ENCODE data around the gene ZDHHC9.

The ZDHHC9 gene

DNA sequence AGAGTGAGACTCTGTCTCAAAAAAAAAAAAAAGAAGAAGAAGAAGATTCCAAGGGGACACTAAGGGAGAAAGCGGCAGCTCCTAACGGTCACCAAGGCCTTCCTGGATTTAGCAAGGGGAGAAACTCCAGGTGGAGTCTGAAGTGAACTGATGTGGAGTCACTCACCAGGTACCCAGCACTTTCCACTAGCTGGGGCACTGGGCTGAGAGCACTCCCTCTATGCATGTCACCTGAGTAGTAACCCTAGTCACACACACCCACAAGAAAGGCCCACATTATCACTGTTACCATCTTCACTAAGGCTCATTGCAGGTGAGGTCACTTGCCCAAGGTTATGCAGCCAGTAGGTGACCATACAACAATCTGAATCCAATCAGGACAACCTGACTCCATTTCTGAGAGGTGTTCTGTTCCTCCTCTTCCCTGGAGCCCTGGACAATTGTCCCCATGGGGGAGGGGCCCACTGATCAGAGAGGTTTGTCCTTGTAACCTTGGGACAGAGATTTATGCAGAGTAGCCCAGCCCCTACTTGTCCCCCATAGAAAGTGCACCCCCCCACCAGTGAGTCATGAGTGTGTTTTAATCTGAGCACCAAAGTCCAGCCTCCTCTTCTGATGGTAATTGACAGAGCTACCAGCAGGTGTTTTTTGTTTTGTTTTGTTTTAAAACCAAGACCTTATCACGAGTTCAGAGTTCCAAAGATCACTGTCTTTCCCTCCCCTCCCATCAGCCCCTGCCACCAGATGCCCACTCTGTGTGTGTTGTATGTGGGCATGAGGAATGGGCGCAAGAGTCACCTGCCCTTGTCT lies 69.8 kb downstream of the ZDHHC9 start:
- TF ChIP-seq, protein P1, sequence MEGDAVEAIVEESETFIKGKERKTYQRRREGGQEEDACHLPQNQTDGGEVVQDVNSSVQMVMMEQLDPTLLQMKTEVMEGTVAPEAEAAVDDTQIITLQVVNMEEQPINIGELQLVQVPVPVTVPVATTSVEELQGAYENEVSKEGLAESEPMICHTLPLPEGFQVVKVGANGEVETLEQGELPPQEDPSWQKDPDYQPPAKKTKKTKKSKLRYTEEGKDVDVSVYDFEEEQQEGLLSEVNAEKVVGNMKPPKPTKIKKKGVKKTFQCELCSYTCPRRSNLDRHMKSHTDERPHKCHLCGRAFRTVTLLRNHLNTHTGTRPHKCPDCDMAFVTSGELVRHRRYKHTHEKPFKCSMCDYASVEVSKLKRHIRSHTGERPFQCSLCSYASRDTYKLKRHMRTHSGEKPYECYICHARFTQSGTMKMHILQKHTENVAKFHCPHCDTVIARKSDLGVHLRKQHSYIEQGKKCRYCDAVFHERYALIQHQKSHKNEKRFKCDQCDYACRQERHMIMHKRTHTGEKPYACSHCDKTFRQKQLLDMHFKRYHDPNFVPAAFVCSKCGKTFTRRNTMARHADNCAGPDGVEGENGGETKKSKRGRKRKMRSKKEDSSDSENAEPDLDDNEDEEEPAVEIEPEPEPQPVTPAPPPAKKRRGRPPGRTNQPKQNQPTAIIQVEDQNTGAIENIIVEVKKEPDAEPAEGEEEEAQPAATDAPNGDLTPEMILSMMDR (IDR thresholded peaks at IDR 0.05; ENCODE audit: low read depth, low read length), result no peak
- peak overlapping the region; percentile 81; the same call in 1 of the 2 replicates for H3K9ac ChIP-seq (ENCODE audit: low read length)
- H3K4me3 ChIP-seq (ENCODE audit: low read length), result 0 out of 2 replicates have a peak overlapping the region, but pooled peaks have one; percentile 32

DNA sequence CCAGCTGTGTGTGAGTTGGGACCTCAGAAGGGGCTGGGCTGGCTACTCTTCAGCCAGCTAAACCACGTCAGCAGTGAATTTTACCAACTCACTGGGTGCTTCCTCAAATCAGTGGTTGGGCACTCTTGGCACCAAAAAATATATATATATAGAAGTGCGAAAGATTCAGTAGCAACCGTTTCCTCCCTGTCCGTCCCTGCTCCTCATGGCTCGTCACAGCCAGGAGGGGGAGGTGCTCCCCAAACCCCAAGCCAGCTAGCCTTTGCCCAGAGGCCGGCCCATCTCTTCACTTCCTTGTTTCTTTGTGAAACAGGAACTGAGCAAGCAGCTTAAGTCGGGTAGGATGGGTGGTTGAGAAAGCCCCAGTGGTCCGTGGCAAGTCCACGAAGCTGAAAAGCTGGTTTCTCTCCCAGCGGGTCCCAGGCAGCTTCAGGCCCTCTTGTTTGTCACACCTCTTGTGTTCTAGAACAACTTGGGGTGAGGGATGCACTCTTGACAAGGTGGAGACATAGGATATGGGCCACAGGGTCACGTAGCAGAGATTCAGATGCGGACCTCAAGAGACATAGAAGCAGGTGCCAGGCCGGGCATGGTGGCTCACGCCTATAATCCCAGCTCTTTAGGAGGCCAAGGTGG lies 70.8 kb downstream of the ZDHHC9 start:
- no peaks in the 10 kb centered on the region for H4K20me1 ChIP-seq (ENCODE audit: insufficient read depth, low read length)
- no peak overlapping the region for H2AFZ ChIP-seq (ENCODE audit: low read depth, low read length)
- H3K9ac ChIP-seq (ENCODE audit: low read length), result peak overlapping the region; percentile 81
- H3K27me3 ChIP-seq (ENCODE audit: low read depth, low read length), result no peaks in the 10 kb centered on the region
- peak overlapping the region; percentile 84 for H3K4me2 ChIP-seq (ENCODE audit: low read length)
- peak overlapping the region; percentile 100 for H3K27ac ChIP-seq (ENCODE audit: low read length)
- peaks cover 5% of the 10 kb centered on the region for H3K79me2 ChIP-seq (ENCODE audit: low read length)
- H3K4me3 ChIP-seq (ENCODE audit: low read length), result peak overlapping the region; percentile 32; the same call in 1 of the 2 replicates
- peaks cover 77% of the 10 kb centered on the region for H3K4me1 ChIP-seq (ENCODE audit: low read length)
- no peaks in the 10 kb centered on the region for H3K36me3 ChIP-seq (replicated peaks; ENCODE audit: low read depth, low read length)
- TF ChIP-seq, protein P1 (IDR thresholded peaks at IDR 0.05; ENCODE audit: low read depth, low read length), result 0 out of 2 replicates have a peak, but pooled peaks have one; percentile 10
- TF ChIP-seq EZH2phosphoT487 (IDR thresholded peaks at IDR 0.05; ENCODE audit: low read depth), result no peak
- no peaks in the 10 kb centered on the region for H3K9me3 ChIP-seq (ENCODE audit: insufficient read depth, low read length)

More for the DNA sequence above, 69.8 kb downstream of the ZDHHC9 start:
- Histone ChIP-seq H3K9me3 (ENCODE audit: insufficient read depth, low read length) (no peaks in the 10 kb centered on the region), H3K4me2 (ENCODE audit: low read length) (peak overlapping the region; percentile 33; the same call in 1 of the 2 replicates), H3K36me3 (replicated peaks; ENCODE audit: low read depth, low read length) (no peaks in the 10 kb centered on the region), H3K27me3 (ENCODE audit: low read depth, low read length) (no peaks in the 10 kb centered on the region), H3K27ac (ENCODE audit: low read length) (peak overlapping the region; percentile 100), H2AFZ (ENCODE audit: low read depth, low read length) (no peak overlapping the region), H3K4me1 (ENCODE audit: low read length) (peaks cover 85% of the 10 kb centered on the region), H4K20me1 (ENCODE audit: insufficient read depth, low read length) (no peaks in the 10 kb centered on the region), H3K79me2 (ENCODE audit: low read length) (peaks cover 12% of the 10 kb centered on the region)

DNA sequence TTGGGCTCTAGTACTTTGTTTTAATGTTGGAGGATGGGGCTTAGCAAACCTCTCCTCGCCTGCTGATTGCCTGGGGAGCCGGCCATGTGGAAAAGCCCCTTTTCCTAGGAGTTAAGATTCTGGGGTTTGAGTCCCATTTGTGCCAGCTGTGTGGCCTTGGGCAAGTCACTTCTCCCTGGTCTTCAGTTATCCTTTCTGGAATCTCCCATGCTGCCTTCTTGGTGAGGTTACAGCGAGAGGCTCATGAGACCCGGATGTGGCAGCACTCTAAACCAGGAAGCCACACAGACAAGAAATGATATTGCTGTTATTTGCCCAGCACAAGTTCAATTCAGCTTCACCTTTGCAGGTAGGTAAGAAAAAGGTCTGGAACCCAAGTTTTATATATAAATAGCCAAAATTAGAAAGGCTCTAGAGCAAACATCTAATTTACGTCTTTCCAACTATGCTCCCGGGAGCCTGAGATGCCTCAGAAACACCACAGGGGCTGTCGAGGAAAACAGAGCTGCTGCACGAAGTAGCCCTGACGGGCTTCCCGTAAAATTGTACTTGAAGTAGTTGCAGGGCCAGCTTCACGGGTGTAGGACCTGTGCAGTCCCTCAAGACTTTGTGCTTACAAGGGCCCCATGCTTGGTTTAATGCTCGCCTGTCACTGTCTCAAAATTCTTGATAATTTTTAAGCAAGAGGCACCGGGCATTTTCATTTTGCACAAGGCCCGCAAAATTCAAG lies 72.3 kb downstream of the ZDHHC9 start:
- peak overlapping the region; percentile 100 for H3K27ac ChIP-seq (ENCODE audit: low read length)
- no peaks in the 10 kb centered on the region for H3K27me3 ChIP-seq (ENCODE audit: low read depth, low read length)
- peaks cover 63% of the 10 kb centered on the region for H3K4me1 ChIP-seq (ENCODE audit: low read length)

More for the DNA sequence above, 72.3 kb downstream of the ZDHHC9 start:
- Histone ChIP-seq H3K4me3 (ENCODE audit: low read length) (no peak overlapping the region), H3K9ac (ENCODE audit: low read length) (peak overlapping the region; percentile 40; the same call in 1 of the 2 replicates), H4K20me1 (ENCODE audit: insufficient read depth, low read length) (no peaks in the 10 kb centered on the region), H3K4me2 (ENCODE audit: low read length) (no peak overlapping the region), H2AFZ (ENCODE audit: low read depth, low read length) (peak overlapping the region; percentile 68), H3K36me3 (replicated peaks; ENCODE audit: low read depth, low read length) (no peaks in the 10 kb centered on the region), H3K79me2 (ENCODE audit: low read length) (no peaks in the 10 kb centered on the region), H3K9me3 (ENCODE audit: insufficient read depth, low read length) (no peaks in the 10 kb centered on the region)
- TF ChIP-seq, protein P1 (IDR thresholded peaks at IDR 0.05; ENCODE audit: low read depth, low read length), result no peak
- no peak for TF ChIP-seq EZH2phosphoT487 (IDR thresholded peaks at IDR 0.05; ENCODE audit: low read depth)

Measured in OCI-LY3 (cell line).